ENCODE measurements around the gene GATA6.

GATA6 gene

GRCh38 chr18:22186484-22186971, 17.1 kb downstream of the GATA6 start:
- in situ Hi-C loops (cut with MboI; ENCODE audit: low sequenced_read_pairs, unreplicated experiment), result no loop called here

DNA sequence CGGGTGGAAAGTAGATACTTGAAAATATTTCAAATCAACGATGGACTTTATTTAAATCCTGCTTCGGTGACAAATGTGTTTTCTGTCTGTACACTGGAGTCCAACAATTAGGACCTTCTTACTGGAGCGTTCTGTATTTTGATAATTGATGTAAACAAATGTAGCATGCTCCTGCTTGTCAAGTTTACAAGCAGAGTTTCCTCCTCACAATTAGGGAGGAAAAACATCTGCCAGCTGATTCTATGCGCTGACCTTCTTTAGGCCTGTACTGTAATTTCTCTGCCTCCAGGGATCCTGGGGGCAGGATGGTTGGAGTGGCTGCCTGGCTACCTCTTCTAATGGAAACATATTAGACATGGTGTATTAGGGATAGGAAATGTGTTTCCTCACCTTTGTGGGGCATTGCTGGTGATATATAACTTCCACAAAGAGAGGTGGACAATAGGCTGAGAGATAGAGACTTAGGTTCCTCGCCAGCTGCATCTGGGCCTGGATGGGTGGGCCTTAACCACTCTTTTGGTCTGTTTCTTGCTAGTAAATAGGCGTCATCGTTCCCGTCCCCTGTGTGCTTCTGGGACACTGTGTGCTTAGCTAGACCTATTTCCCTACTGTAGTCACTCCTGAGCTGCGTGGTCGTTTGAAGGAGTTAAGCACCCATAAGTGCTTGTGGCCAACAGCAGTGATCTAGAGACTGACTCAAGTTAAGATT, 19.3 kb downstream of the GATA6 start:
- no peak for TF ChIP-seq CTCF (IDR thresholded peaks at IDR 0.05; ENCODE audit: borderline replicate concordance, control extremely low read depth, extremely low read depth, insufficient read depth, missing control alignments)
- in situ Hi-C loops (cut with MboI; ENCODE audit: low sequenced_read_pairs, unreplicated experiment), result no loop called here
- DNase-seq (ENCODE audit: low spot score), result no peak

More at GRCh38 chr18:22186484-22186971, 17.1 kb downstream of the GATA6 start:
- no peak for DNase-seq (ENCODE audit: low spot score)
- TF ChIP-seq CTCF (IDR thresholded peaks at IDR 0.05; ENCODE audit: borderline replicate concordance, control extremely low read depth, extremely low read depth, insufficient read depth, missing control alignments), result no peak

DNA sequence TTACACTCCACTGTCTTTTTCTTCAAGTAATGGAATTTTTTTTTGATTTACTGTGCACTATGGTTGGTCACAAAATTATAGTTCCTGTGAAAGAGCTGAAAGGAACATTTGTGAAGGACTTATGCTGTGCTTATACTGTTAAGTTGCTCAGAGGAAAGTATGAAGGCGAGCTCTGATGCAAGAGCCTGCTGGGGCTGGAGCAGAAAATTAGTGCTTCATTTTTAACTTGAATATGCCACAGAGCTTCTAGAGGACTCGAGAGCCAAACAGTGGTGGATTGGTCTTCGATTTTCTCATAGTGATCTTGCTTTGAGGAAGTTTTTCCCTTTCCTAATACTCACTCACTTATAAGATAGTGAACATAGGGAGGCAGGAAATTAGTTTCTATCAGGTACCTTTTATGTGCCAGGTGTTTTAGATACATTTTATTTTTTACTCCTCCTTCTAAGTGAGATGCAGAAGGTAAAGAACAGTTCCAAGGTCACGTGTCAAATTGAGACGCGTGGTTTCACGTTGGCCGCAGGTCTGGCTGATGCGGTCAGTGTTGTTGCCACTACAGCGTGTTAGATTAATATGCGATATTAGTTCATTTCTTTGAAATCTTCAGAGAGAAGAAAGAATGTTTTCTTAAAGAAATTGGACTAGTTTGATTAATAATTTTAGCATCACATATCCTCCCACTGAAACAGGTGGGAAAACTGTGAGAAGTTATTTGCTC, 20.2 kb downstream of the GATA6 start:
- no peak for TF ChIP-seq CTCF (IDR thresholded peaks at IDR 0.05; ENCODE audit: borderline replicate concordance, control extremely low read depth, extremely low read depth, insufficient read depth, missing control alignments)
- in situ Hi-C loops (cut with MboI; ENCODE audit: low sequenced_read_pairs, unreplicated experiment), result no loop called here
- DNase-seq (ENCODE audit: low spot score), result no peak

DNA sequence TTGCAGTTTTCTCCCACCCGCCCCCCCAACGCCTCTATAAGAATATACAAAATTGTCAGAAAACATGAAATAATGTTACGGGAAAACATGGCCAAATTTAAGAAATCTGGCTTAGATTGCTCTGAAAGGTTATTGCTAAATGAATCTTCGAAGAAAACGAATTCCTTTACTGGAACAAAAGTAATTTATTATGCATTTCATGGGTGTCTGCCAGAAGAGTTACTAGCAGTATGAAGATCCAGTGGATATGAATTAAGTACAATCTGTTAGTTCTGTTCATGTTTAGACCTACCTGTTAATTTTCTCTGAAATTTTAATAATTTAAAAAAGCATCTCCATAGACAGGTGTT, 21.9 kb downstream of the GATA6 start:
- no peak for DNase-seq (ENCODE audit: low spot score)
- TF ChIP-seq CTCF (IDR thresholded peaks at IDR 0.05; ENCODE audit: borderline replicate concordance, control extremely low read depth, extremely low read depth, insufficient read depth, missing control alignments), result no peak
- in situ Hi-C loops (cut with MboI; ENCODE audit: low sequenced_read_pairs, unreplicated experiment), result no loop called here

GRCh38 chr18:22191923-22192322, 22.5 kb downstream of the GATA6 start:
- in situ Hi-C loops (cut with MboI; ENCODE audit: low sequenced_read_pairs, unreplicated experiment), result no loop called here
- no peak for DNase-seq (ENCODE audit: low spot score)

DNA sequence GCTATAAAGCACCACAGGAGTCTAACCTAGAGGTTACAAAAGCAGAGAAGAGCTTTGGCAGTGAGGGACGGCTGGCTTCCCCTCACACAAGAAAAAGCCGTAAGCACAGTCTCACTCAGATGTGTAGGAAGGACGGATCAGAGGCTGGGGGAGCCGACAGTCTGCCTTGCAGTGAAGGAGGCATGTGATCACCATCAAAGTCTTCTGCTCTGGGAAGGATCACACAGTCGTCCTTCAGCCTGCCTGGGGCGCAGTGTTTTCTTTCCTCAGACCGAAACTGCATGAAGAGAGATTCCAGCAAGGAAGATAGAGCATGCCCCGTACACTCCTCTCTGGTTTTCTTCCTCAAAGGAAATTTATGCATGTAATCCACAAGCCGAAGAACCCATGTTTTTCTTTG, 24.1 kb downstream of the GATA6 start:
- DNase-seq (ENCODE audit: low spot score), result no peak
- no peak for TF ChIP-seq CTCF (IDR thresholded peaks at IDR 0.05; ENCODE audit: borderline replicate concordance, control extremely low read depth, extremely low read depth, insufficient read depth, missing control alignments)
- in situ Hi-C loops (cut with MboI; ENCODE audit: low sequenced_read_pairs, unreplicated experiment), result no loop called here

More at GRCh38 chr18:22191923-22192322, 22.5 kb downstream of the GATA6 start:
- TF ChIP-seq CTCF (IDR thresholded peaks at IDR 0.05; ENCODE audit: borderline replicate concordance, control extremely low read depth, extremely low read depth, insufficient read depth, missing control alignments), result no peak

Measured in GM13976 (cell line).